KBM-7 (cell line): Measurements from ENCODE around the gene CDCP1.

ENCODE experiments used
- DNase-seq: peaks from one replicate; pipeline ENCODE4 v3.0.0-alpha.2; 2015
- in situ Hi-C: fragments of 300-500 bp; cut with MboI; formaldehyde crosslinking; loops from 2 replicates; pipeline ENCODE4 v1.14.3; 2020; ENCODE audit warnings: low sequenced_read_pairs, low pct_unique_long_range_greater_than_20kb, mixed read lengths

CDCP1 gene

GRCh38 chr3:45173776-45174175, 27.6 kb upstream of the CDCP1 start:
- in situ Hi-C loops = no loop called here
- DNase-seq = no peak

- DNase-seq = no peak
- in situ Hi-C loops = no loop called here
Measured at GRCh38 chr3:45171283-45171682, 25.1 kb upstream of the CDCP1 start.

GRCh38 chr3:45170096-45170495, 23.9 kb upstream of the CDCP1 start:
- in situ Hi-C loops = no loop called here
- no peak for DNase-seq

- in situ Hi-C loops = no loop called here
- no peak for DNase-seq
Measured at GRCh38 chr3:45169125-45169904, 23.1 kb upstream of the CDCP1 start.

- DNase-seq = no peak
- in situ Hi-C loops = no loop called here
Measured at GRCh38 chr3:45168451-45168850, 22.3 kb upstream of the CDCP1 start.

GRCh38 chr3:45167011-45167911, 21.1 kb upstream of the CDCP1 start:
- DNase-seq = peak; percentile 92
- in situ Hi-C loops = no loop called here

GRCh38 chr3:45166321-45166879, 20.2 kb upstream of the CDCP1 start:
- DNase-seq = no peak
- in situ Hi-C loops = no loop called here

- DNase-seq = no peak
- in situ Hi-C loops = no loop called here
Measured at GRCh38 chr3:45165497-45166283, 19.5 kb upstream of the CDCP1 start.

GRCh38 chr3:45164056-45164455, 17.9 kb upstream of the CDCP1 start:
- no peak for DNase-seq
- in situ Hi-C loops = no loop called here

GRCh38 chr3:45163481-45163880, 17.3 kb upstream of the CDCP1 start:
- in situ Hi-C loops = no loop called here
- no peak for DNase-seq

GRCh38 chr3:45154641-45155147, 8.5 kb upstream of the CDCP1 start:
- in situ Hi-C loops = no loop called here
- no peak for DNase-seq

- in situ Hi-C loops = no loop called here
- DNase-seq = no peak
Measured at GRCh38 chr3:45153658-45154437, 7.7 kb upstream of the CDCP1 start.

- in situ Hi-C loops = no loop called here
- no peak for DNase-seq
Measured at GRCh38 chr3:45152307-45152706, 6.1 kb upstream of the CDCP1 start.

GRCh38 chr3:45151100-45151499, 4.9 kb upstream of the CDCP1 start:
- no peak for DNase-seq
- in situ Hi-C loops = no loop called here

- DNase-seq = no peak
- in situ Hi-C loops = no loop called here
Measured at GRCh38 chr3:45148921-45149320, 2.7 kb upstream of the CDCP1 start.

- in situ Hi-C loops = no loop called here
Measured at GRCh38 chr3:45145223-45145622, 955 bp downstream of the CDCP1 start.

GRCh38 chr3:45143673-45144671, 2.2 kb downstream of the CDCP1 start:
- DNase-seq = no peak
- in situ Hi-C loops = no loop called here

More at GRCh38 chr3:45145223-45145622, 955 bp downstream of the CDCP1 start:
- DNase-seq = no peak
